ENCODE results near the gene HMMR.
A peak's percentile ranks its signal among the peaks of the same experiment; 100 is the strongest.

The HMMR gene

DNA sequence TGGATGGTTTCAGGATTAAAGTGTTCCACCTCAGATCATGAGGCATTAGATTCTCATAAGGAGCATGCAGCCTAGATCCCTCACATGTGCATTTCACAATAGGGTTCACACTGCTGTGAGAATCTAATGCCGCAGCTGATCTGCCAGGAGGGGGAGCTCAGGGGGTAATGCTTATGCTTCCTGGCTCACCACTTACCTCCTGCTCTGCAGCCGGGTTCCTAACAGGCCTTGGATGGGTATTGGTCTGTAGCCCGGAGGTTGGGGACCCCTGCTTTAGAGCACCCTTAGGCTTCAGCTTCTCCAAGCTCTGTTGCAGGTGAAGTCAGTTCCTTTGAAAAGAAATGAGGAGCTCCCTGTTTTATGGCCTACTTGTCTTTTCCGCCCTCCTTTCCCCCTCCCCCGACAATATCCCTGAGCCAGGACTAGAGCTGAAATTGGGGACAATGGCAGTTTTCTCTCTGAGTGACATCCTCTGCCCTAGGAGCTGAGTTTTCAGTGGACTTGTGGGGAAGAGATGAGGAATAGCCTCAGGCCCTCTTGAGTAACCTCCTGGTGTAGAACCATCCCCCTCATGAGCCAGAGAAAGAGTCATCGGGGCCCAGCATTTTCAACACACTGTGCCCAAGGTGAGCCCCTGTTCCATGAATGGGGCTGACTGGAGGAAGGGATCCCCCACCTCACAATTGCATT lies 28.8 kb downstream of the HMMR start:
- FAIRE-seq (no peak), DNase-seq (ENCODE audit: insufficient read length, low spot score) (no peak)
- TF ChIP-seq POLR2A (IDR thresholded peaks at IDR 0.05; ENCODE audit: low read depth, low read length) (no peak), POU2F2 (IDR thresholded peaks at IDR 0.05; ENCODE audit: low read depth, low read length) (no peak), POLR2AphosphoS5 (IDR thresholded peaks at IDR 0.05; ENCODE audit: low read depth, low read length) (no peak), TAF1 (IDR thresholded peaks at IDR 0.05; ENCODE audit: low read depth, low read length) (no peak), SPI1 (IDR thresholded peaks at IDR 0.05; ENCODE audit: low read depth, low read length) (no peak), PAX5 (IDR thresholded peaks at IDR 0.05; ENCODE audit: insufficient read depth, low read length, severe bottlenecking) (no peak)

DNA sequence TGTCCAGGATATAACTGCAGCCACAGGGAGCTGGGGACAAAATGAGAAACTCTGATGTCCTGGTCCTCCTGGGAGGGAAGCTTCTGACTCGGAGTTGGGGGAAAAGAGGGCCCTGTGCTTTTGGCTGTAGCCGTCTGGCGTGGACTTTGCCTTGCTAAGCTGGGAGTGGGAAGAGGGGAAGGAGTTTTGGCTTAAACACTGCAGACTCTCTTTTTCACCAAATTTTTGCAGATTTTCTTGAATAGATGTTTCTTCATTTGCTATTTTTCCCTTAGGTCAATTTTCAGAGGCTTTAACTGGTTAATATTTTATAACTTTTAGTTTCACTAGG lies 29.3 kb downstream of the HMMR start:
- DNase-seq (ENCODE audit: insufficient read length, low spot score) (no peak), FAIRE-seq (no peak)
- TF ChIP-seq SPI1 (IDR thresholded peaks at IDR 0.05; ENCODE audit: low read depth, low read length) (no peak), POLR2A (IDR thresholded peaks at IDR 0.05; ENCODE audit: low read depth, low read length) (no peak), POLR2AphosphoS5 (IDR thresholded peaks at IDR 0.05; ENCODE audit: low read depth, low read length) (no peak), TAF1 (IDR thresholded peaks at IDR 0.05; ENCODE audit: low read depth, low read length) (no peak), PAX5 (IDR thresholded peaks at IDR 0.05; ENCODE audit: insufficient read depth, low read length, severe bottlenecking) (no peak)

DNA sequence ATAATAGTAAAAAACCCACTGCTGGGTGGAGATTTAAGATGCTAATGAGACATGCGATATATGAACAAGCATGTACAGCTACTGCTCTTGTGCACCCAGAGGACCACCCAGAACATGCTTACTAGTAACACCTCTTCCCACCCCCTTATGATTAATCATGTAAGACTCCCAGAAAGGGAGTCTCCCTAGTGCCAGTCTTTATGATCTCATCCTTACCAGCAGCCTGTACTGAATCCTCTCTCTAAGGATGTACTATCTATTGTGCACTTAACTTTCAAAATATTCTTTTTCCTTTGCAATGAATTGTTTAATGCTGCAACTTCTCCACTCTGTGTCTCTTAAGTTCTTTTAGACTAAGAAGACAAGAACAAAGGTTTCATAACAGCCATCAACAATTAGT lies 35.9 kb downstream of the HMMR start:
- FAIRE-seq (no peak), DNase-seq (ENCODE audit: insufficient read length, low spot score) (no peak)
- no peak for TF ChIP-seq SPI1 (IDR thresholded peaks at IDR 0.05; ENCODE audit: low read depth, low read length)
- TF ChIP-seq POU2F2 (IDR thresholded peaks at IDR 0.05; ENCODE audit: low read depth, low read length) = no peak
- no peak for TF ChIP-seq POLR2AphosphoS5 (IDR thresholded peaks at IDR 0.05; ENCODE audit: low read depth, low read length)
- TF ChIP-seq POLR2A (IDR thresholded peaks at IDR 0.05; ENCODE audit: low read depth, low read length) = no peak
- no peak for TF ChIP-seq PAX5 (IDR thresholded peaks at IDR 0.05; ENCODE audit: insufficient read depth, low read length, severe bottlenecking)
- TF ChIP-seq TAF1 (IDR thresholded peaks at IDR 0.05; ENCODE audit: low read depth, low read length) = no peak

DNA sequence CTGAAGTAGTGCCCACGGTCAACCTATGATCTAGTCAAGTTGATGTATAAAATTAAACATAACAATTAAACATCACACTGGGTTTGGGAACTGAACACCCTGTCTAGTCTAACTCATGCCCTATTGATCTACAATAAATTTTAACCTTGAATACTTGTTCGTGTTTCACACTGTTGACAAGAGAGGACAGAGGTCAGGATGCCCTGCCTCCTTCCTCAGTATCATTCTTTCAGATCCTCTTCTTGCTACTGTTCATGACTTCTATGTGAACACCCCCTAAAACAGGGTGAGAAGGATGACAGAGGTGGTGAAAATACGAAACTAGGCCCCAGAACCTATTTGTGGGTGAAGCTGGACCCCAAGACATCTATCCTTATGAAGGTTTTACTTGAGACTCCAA lies 36.9 kb downstream of the HMMR start:
- FAIRE-seq = peak; percentile 48
- no peak for DNase-seq (ENCODE audit: insufficient read length, low spot score)
- TF ChIP-seq SPI1 (IDR thresholded peaks at IDR 0.05; ENCODE audit: low read depth, low read length) = peak; percentile 65
- no peak for TF ChIP-seq POLR2A (IDR thresholded peaks at IDR 0.05; ENCODE audit: low read depth, low read length)
- TF ChIP-seq PAX5 (IDR thresholded peaks at IDR 0.05; ENCODE audit: insufficient read depth, low read length, severe bottlenecking) = no peak
- TF ChIP-seq POLR2AphosphoS5 (IDR thresholded peaks at IDR 0.05; ENCODE audit: low read depth, low read length) = no peak
- no peak for TF ChIP-seq TAF1 (IDR thresholded peaks at IDR 0.05; ENCODE audit: low read depth, low read length)
- no peak for TF ChIP-seq POU2F2 (IDR thresholded peaks at IDR 0.05; ENCODE audit: low read depth, low read length)

DNA sequence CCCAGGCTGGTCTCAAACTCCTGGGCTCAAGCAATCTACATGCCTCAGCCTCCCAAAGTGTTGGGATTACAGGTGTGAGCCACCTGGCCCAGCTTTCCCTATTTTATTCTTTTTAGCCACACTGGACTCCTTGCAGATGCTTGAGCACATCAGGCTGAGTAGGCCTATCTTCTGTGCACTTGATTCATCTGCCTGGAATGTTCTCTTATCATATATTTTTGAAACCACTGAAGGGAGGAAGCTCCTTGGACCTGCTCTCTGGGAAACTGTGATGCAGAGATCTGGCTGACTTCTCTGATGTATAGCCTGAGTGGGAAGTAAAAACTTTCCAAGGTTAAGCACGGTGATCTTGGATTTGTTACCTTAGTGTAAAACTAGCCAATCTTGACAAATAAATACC lies 38.5 kb downstream of the HMMR start:
- no peak for FAIRE-seq
- DNase-seq (ENCODE audit: insufficient read length, low spot score) = no peak
- TF ChIP-seq TAF1 (IDR thresholded peaks at IDR 0.05; ENCODE audit: low read depth, low read length) = no peak
- no peak for TF ChIP-seq POU2F2 (IDR thresholded peaks at IDR 0.05; ENCODE audit: low read depth, low read length)
- TF ChIP-seq SPI1 (IDR thresholded peaks at IDR 0.05; ENCODE audit: low read depth, low read length) = no peak
- TF ChIP-seq PAX5 (IDR thresholded peaks at IDR 0.05; ENCODE audit: insufficient read depth, low read length, severe bottlenecking) = no peak
- no peak for TF ChIP-seq POLR2AphosphoS5 (IDR thresholded peaks at IDR 0.05; ENCODE audit: low read depth, low read length)
- TF ChIP-seq POLR2A (IDR thresholded peaks at IDR 0.05; ENCODE audit: low read depth, low read length) = no peak

DNA sequence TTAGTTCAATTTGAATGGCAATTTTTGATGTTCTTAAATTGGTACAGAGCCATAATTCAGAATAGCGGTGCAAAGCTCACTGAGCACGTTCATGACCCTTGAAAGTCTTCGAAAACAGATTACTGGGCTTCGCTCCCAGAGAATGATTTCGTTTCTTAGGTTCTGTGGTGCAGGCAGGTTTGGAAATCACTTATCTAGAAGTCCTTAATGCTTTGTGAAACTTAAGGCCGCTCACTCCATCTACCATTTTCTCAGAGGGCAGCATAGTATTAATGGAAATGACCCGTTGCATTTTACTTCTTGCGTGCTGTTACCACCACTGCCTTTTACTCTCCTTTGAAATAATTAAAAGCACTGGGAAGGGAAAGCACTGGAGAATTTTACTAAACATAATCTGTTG lies 42.1 kb downstream of the HMMR start:
- FAIRE-seq (no peak), DNase-seq (ENCODE audit: insufficient read length, low spot score) (no peak)
- TF ChIP-seq PAX5 (IDR thresholded peaks at IDR 0.05; ENCODE audit: insufficient read depth, low read length, severe bottlenecking) = no peak
- no peak for TF ChIP-seq POU2F2 (IDR thresholded peaks at IDR 0.05; ENCODE audit: low read depth, low read length)

DNA sequence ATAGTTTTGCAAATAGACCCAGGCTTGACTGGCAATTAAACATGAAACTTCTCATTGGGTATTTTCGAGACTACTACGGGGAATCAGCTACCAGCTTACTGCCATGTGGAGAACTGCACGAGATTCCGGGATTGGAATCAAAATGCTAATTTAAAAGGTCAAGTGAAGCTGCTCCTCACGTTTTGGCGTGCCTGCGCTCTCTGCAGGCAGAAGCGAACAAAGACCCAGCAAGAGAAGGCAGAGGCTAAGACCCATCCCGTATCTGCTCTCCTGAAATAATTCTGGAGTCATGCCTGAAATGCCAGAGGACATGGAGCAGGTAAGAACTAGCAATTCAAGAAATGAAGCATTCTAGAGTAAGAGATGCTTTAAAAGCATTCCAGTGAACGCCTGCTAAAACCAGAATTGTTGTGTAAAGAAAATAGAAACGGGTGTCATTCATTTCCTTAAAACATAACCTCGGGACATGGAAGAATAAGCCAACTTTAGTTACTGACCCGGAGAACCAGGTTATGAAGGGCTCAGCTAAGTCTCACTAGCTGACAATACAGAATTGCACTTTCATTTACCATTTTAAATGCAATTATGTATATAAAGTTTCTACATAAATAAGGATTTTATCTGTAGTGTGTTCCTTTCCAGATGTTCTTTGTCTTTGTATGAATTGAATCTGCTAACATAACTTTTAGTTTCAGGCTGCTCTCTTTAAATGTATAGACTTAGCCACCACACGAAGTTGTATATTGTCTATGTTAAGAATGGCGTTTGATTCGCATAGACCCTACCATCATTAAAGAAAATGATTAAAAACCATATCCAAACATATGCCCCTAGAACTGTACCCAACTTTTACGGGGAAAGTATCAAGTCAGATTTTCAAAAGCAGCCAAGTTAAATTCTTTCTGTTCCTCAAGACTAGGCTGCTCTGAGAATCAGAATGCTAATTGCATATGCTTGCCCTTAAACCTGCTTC lies 43.0 kb downstream of the HMMR start:
- TF ChIP-seq POU2F2 (IDR thresholded peaks at IDR 0.05; ENCODE audit: low read depth, low read length) (no peak), SPI1 (IDR thresholded peaks at IDR 0.05; ENCODE audit: low read depth, low read length) (no peak), PAX5 (IDR thresholded peaks at IDR 0.05; ENCODE audit: insufficient read depth, low read length, severe bottlenecking) (no peak), POLR2A (IDR thresholded peaks at IDR 0.05; ENCODE audit: low read depth, low read length) (no peak), TAF1 (IDR thresholded peaks at IDR 0.05; ENCODE audit: low read depth, low read length) (no peak), POLR2AphosphoS5 (IDR thresholded peaks at IDR 0.05; ENCODE audit: low read depth, low read length) (no peak)
- peak; percentile 45 for FAIRE-seq
- DNase-seq (ENCODE audit: insufficient read length, low spot score) = no peak

DNA sequence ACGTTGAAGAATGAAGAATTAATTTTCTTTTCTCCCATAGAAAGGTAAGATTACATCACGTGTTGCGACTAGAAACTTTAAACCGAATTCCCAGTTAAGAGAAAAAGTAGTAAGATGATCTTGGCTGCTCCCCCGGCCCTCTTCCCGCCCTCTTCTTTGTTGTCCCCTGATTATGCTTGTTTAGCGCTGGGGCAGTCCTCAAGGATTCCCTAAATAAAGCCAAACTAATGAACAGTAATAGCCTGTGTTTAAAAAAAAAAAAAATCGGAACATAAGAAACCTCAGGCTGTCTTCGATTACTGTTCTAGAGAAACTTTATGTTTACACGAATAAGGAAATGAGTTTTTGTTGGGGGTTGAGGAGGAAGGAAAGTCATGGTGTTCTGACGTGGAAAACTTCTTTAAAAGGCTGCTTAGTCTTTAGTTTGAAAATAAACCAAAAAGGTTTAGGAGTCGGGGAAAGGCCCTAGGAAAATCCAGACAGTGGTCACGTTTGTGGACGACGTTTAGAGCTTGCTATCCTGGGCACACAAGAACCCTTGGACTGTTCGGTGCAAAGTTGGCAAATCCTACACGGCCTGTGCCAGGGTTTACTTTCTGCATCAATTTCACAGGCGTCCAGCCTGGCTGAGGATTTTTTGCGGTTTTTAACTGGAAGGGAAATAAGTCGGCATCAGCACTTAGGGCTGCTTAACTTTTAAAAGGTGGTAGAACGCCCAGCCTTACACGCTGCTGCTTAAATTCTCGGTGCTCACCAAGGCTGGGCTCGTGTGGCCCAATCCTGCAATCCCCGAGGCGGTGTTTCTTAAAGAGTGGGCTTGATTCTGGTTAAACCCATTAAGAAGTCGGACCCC lies 43.9 kb downstream of the HMMR start:
- FAIRE-seq (peak; percentile 50), DNase-seq (ENCODE audit: insufficient read length, low spot score) (no peak)
- no peak for TF ChIP-seq POLR2A (IDR thresholded peaks at IDR 0.05; ENCODE audit: low read depth, low read length)
- no peak for TF ChIP-seq POLR2AphosphoS5 (IDR thresholded peaks at IDR 0.05; ENCODE audit: low read depth, low read length)
- no peak for TF ChIP-seq PAX5 (IDR thresholded peaks at IDR 0.05; ENCODE audit: insufficient read depth, low read length, severe bottlenecking)
- peak; percentile 18; the same call in 1 of the 2 replicates for TF ChIP-seq SPI1 (IDR thresholded peaks at IDR 0.05; ENCODE audit: low read depth, low read length)

DNA sequence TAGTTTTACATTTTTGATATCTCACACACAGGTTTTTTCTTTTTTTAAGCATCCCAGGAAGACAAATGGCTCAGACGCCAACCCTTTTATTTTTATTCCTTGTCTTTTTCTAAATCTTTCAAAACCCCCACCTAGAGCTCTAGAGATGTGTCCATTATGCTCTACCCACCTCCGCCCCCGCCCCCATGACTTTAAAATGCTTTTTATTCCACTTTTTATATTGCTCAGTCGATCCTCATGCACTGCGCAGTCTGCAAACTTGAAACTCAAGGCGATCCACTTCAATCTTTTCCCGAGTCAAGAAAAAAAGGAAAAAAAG lies 44.6 kb downstream of the HMMR start:
- FAIRE-seq (no peak), DNase-seq (ENCODE audit: insufficient read length, low spot score) (no peak)
- no peak for TF ChIP-seq POU2F2 (IDR thresholded peaks at IDR 0.05; ENCODE audit: low read depth, low read length)
- no peak for TF ChIP-seq POLR2AphosphoS5 (IDR thresholded peaks at IDR 0.05; ENCODE audit: low read depth, low read length)
- TF ChIP-seq POLR2A (IDR thresholded peaks at IDR 0.05; ENCODE audit: low read depth, low read length) = no peak
- no peak for TF ChIP-seq PAX5 (IDR thresholded peaks at IDR 0.05; ENCODE audit: insufficient read depth, low read length, severe bottlenecking)
- TF ChIP-seq TAF1 (IDR thresholded peaks at IDR 0.05; ENCODE audit: low read depth, low read length) = no peak
- TF ChIP-seq SPI1 (IDR thresholded peaks at IDR 0.05; ENCODE audit: low read depth, low read length) = no peak

Data from GM12891 (cell line).